ENCODE results near the gene DHX35. TPM values are rescaled to one million over a fixed set of nuclear protein-coding genes. Genes with fewer than 3 reads are reported as not detected.

DHX35 gene
- total and polyA plus RNA-seq, 2 of the 13 experiments (the other 11 are each of a cell fraction or from before 2014, with no cell fraction given) = 25.8 to 28.7 TPM

DNA sequence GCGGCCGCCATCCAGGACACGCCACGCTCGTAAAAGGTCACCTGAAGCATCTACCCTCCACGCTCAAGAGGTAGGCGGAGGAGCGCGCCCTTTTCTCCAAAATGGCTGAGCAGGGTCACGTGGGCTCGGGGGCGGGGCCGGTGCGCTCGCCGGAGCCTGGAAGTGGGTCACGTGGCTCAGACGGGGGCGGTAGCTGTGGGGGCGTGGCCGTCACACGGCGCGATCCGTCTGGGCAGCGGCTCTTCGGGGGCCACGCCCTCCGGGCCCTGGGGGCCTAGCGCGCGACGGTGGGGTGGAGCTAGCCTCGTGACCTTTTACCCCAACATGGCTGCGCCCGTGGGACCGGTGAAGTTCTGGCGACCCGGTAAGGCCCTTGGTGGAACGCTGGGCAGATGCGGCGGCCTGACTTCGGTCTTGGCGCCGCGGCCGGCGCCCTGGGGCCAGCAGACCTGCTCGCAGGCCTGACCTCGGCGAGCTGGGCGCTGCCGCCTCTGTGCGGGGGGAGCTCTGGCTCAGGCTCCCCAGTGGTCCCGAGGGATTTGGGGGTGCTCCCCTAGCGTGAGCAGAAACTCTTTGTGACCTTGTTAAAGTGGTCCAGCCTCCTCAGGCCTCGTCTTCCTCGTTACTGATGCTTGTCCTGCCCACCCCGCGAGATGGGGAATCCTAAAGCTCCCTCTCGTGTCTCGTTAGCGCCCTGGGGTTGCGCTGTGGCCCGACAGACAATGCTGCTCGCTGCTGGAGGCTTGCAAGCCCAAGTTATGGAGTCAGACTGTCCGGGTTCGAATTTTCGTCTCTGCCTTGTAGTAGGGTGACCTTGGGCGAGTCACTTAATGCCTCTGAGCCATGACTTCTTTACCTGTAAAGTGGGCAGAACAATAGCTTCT is at the start of gene DHX35 (continued):
- TF ChIP-seq, protein P1, sequence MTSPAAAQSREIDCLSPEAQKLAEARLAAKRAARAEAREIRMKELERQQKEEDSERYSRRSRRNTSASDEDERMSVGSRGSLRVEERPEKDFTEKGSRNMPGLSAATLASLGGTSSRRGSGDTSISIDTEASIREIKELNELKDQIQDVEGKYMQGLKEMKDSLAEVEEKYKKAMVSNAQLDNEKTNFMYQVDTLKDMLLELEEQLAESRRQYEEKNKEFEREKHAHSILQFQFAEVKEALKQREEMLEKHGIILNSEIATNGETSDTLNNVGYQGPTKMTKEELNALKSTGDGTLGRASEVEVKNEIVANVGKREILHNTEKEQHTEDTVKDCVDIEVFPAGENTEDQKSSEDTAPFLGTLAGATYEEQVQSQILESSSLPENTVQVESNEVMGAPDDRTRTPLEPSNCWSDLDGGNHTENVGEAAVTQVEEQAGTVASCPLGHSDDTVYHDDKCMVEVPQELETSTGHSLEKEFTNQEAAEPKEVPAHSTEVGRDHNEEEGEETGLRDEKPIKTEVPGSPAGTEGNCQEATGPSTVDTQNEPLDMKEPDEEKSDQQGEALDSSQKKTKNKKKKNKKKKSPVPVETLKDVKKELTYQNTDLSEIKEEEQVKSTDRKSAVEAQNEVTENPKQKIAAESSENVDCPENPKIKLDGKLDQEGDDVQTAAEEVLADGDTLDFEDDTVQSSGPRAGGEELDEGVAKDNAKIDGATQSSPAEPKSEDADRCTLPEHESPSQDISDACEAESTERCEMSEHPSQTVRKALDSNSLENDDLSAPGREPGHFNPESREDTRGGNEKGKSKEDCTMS (CRISPR knock-in tag; conservative IDR thresholded peaks at IDR 0.05) = peak; percentile 88; the same call in 1 of the 2 replicates
- TF ChIP-seq, protein P2, sequence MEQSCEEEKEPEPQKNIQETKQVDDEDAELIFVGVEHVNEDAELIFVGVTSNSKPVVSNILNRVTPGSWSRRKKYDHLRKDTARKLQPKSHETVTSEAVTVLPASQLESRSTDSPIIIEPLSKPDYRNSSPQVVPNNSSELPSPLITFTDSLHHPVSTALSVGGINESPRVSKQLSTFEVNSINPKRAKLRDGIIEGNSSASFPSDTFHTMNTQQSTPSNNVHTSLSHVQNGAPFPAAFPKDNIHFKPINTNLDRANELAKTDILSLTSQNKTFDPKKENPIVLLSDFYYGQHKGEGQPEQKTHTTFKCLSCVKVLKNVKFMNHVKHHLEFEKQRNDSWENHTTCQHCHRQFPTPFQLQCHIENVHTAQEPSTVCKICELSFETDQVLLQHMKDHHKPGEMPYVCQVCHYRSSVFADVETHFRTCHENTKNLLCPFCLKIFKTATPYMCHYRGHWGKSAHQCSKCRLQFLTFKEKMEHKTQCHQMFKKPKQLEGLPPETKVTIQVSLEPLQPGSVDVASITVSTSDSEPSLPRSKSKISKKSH (CRISPR knock-in tag; IDR thresholded peaks at IDR 0.05; ENCODE audit: borderline replicate concordance) = peak; percentile 88
- TF ChIP-seq ZNF788 (CRISPR knock-in tag; IDR thresholded peaks at IDR 0.05; ENCODE audit: borderline replicate concordance) (peak; percentile 96; the same call in 1 of the 2 replicates), ZNF569 (CRISPR knock-in tag; IDR thresholded peaks at IDR 0.05; ENCODE audit: borderline replicate concordance) (0 out of 2 replicates have a peak, but pooled peaks have one; percentile 29), ZNF354B (CRISPR knock-in tag; IDR thresholded peaks at IDR 0.05) (no peak), ZNF549 (CRISPR knock-in tag; IDR thresholded peaks at IDR 0.05) (no peak), KAT2B (IDR thresholded peaks at IDR 0.05; ENCODE audit: borderline replicate concordance, low read depth, low read length) (no peak), CENPX (CRISPR knock-in tag; IDR thresholded peaks at IDR 0.05) (no peak), ZMYM3 (CRISPR knock-in tag; IDR thresholded peaks at IDR 0.05) (peak; percentile 91), ZNF552 (CRISPR knock-in tag; IDR thresholded peaks at IDR 0.05; ENCODE audit: borderline replicate concordance) (peak; percentile 97), NR1H2 (CRISPR knock-in tag; IDR thresholded peaks at IDR 0.05; ENCODE audit: borderline replicate concordance, low read depth) (no peak; the same call in 1 of the 2 replicates), FOXA3 (CRISPR knock-in tag; IDR thresholded peaks at IDR 0.05) (peak; percentile 52), HNRNPUL1 (IDR thresholded peaks at IDR 0.05; ENCODE audit: low read depth, low read length) (peak; percentile 83)
- TF ChIP-seq, protein P3, sequence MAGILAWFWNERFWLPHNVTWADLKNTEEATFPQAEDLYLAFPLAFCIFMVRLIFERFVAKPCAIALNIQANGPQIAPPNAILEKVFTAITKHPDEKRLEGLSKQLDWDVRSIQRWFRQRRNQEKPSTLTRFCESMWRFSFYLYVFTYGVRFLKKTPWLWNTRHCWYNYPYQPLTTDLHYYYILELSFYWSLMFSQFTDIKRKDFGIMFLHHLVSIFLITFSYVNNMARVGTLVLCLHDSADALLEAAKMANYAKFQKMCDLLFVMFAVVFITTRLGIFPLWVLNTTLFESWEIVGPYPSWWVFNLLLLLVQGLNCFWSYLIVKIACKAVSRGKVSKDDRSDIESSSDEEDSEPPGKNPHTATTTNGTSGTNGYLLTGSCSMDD (CRISPR knock-in tag; IDR thresholded peaks at IDR 0.05) = no peak
- TF ChIP-seq, protein P4, sequence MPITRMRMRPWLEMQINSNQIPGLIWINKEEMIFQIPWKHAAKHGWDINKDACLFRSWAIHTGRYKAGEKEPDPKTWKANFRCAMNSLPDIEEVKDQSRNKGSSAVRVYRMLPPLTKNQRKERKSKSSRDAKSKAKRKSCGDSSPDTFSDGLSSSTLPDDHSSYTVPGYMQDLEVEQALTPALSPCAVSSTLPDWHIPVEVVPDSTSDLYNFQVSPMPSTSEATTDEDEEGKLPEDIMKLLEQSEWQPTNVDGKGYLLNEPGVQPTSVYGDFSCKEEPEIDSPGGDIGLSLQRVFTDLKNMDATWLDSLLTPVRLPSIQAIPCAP (CRISPR knock-in tag; IDR thresholded peaks at IDR 0.05; ENCODE audit: low read depth) = no peak; the same call in 1 of the 2 replicates
- TF ChIP-seq, protein P5, sequence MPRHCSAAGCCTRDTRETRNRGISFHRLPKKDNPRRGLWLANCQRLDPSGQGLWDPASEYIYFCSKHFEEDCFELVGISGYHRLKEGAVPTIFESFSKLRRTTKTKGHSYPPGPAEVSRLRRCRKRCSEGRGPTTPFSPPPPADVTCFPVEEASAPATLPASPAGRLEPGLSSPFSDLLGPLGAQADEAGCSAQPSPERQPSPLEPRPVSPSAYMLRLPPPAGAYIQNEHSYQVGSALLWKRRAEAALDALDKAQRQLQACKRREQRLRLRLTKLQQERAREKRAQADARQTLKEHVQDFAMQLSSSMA (CRISPR knock-in tag; IDR thresholded peaks at IDR 0.05) = no peak
- TF ChIP-seq, protein P6, sequence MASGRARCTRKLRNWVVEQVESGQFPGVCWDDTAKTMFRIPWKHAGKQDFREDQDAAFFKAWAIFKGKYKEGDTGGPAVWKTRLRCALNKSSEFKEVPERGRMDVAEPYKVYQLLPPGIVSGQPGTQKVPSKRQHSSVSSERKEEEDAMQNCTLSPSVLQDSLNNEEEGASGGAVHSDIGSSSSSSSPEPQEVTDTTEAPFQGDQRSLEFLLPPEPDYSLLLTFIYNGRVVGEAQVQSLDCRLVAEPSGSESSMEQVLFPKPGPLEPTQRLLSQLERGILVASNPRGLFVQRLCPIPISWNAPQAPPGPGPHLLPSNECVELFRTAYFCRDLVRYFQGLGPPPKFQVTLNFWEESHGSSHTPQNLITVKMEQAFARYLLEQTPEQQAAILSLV (CRISPR knock-in tag; IDR thresholded peaks at IDR 0.05; ENCODE audit: borderline replicate concordance) = peak; percentile 97
- TF ChIP-seq, protein P7, sequence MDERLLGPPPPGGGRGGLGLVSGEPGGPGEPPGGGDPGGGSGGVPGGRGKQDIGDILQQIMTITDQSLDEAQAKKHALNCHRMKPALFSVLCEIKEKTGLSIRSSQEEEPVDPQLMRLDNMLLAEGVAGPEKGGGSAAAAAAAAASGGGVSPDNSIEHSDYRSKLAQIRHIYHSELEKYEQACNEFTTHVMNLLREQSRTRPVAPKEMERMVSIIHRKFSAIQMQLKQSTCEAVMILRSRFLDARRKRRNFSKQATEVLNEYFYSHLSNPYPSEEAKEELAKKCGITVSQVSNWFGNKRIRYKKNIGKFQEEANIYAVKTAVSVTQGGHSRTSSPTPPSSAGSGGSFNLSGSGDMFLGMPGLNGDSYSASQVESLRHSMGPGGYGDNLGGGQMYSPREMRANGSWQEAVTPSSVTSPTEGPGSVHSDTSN (CRISPR knock-in tag; IDR thresholded peaks at IDR 0.05) = no peak

Measured in HepG2 (cell line).